RWPE1 (cell line): ENCODE measurements around the gene OARD1.
"Not testable (repeated sequence)": the region's sequence is repeated elsewhere in the genome, so short reads cannot be mapped to it uniquely, and the experiment has no call there.

ENCODE experiments used
- CTCF ChIA-PET: fragments of 350-600 bp; sonication (Branson Sonifier 250); formaldehyde crosslinking; extraction: SDS; loops from one replicate; lab custom pipeline; 2021; lab: Yijun Ruan, JAX
- POLR2A ChIA-PET: fragments of 400-600 bp; formaldehyde crosslinking; extraction: SDS; loops from one replicate; lab custom pipeline; 2020; ENCODE audit warnings: antibody characterized with exemption; ENCODE audit not compliant: low non-redundant PET; lab: Yijun Ruan, JAX
- DNase-seq: peaks from one replicate; pipeline ENCODE4 v3.0.0; 2012; ENCODE audit warnings: low spot score
- H3K27ac ChIP-seq: fragments of 450-650 bp; 2 replicates; pipeline ENCODE4 v1.5.1; 2017
- TF ChIP-seq, protein P1 (sequence below): fragments of 450-650 bp; conservative IDR thresholded peaks from 2 replicates; pipeline ENCODE4 v1.5.1; 2017; ENCODE audit warnings: low read depth, mild to moderate bottlenecking

The OARD1 gene

DNA sequence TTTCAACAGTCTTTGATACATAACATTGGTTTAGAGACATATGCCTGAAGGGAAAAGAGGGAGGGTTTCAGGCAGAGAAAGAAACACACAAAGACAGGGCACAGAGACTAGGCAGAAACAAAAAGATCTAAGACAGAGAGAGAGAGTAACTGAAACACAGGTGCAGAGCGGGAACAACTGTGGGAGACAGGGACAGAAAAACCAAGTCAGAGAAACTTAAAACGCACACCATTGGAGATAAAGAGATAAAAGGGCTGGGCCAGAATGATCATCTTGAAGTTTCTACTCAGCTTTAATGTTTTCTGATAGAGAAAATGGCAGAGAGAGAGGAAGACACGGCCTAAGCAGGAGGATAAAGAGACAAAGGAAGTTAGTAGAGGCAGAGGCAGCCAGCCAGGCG is 44.9 kb downstream of the OARD1 start:
- POLR2A ChIA-PET: no interaction called here
- no peak for DNase-seq
- no peak overlapping the region for H3K27ac ChIP-seq
- CTCF ChIA-PET: interaction anchor here (0.6 to 1.3 kb wide), 5 partner anchors 8 to 442 kb away, joined by 3 to 5 read pairs (median 4); partner anchors contain the start of gene TSPO2
- TF ChIP-seq, protein P1, sequence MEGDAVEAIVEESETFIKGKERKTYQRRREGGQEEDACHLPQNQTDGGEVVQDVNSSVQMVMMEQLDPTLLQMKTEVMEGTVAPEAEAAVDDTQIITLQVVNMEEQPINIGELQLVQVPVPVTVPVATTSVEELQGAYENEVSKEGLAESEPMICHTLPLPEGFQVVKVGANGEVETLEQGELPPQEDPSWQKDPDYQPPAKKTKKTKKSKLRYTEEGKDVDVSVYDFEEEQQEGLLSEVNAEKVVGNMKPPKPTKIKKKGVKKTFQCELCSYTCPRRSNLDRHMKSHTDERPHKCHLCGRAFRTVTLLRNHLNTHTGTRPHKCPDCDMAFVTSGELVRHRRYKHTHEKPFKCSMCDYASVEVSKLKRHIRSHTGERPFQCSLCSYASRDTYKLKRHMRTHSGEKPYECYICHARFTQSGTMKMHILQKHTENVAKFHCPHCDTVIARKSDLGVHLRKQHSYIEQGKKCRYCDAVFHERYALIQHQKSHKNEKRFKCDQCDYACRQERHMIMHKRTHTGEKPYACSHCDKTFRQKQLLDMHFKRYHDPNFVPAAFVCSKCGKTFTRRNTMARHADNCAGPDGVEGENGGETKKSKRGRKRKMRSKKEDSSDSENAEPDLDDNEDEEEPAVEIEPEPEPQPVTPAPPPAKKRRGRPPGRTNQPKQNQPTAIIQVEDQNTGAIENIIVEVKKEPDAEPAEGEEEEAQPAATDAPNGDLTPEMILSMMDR: no peak

DNA sequence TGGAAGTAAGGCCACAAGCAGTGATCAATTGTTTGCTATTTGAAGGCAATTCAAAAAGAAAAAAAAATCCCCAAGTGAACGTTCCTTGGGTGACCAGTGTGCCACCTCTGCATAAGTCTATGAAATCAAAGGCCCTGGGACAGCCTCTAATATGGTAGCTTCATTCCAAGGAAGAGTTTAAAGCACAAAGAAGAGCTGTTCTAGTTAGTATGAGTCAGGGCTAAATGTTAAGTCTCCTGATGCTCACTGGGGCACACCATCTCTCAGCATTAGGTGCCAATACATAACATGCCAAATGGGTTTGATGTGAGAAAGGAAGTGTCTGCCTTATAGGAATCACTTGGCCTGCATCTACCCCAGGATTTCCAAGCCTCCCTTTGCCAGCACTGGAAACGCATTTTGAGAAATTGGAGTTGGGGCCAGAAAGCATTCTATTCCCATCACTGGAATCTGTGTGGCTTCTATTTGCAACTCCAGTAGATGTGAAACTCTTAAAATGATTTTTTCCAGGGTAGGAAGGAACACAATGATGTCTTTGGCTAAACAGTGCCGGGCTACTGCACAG is 46.1 kb downstream of the OARD1 start:
- H3K27ac ChIP-seq: no peak overlapping the region
- DNase-seq: no peak
- POLR2A ChIA-PET: no interaction called here
- CTCF ChIA-PET: no interaction called here
- TF ChIP-seq, protein P1: no peak

GRCh38 chr6:41023114-41023513 is 49.0 kb downstream of the OARD1 start:
- CTCF ChIA-PET: no interaction called here
- POLR2A ChIA-PET: no interaction called here
- TF ChIP-seq, protein P1: no peak

GRCh38 chr6:41022294-41022693 is 49.9 kb downstream of the OARD1 start:
- DNase-seq: no peak
- ChIA-PET POLR2A (interaction anchor here (0.6 to 0.7 kb wide), 2 partner anchors 11 to 364 kb away, joined by 3 read pairs; no protein-coding TSS in a partner anchor), CTCF (interaction anchor here (0.8 kb wide), 1 partner anchor 694 kb away, joined by 4 read pairs; no protein-coding TSS in a partner anchor)
- TF ChIP-seq, protein P1: no peak
- no peak overlapping the region for H3K27ac ChIP-seq

More at GRCh38 chr6:41023114-41023513, 49.0 kb downstream of the OARD1 start:
- H3K27ac ChIP-seq: no peak overlapping the region
- DNase-seq: no peak

DNA sequence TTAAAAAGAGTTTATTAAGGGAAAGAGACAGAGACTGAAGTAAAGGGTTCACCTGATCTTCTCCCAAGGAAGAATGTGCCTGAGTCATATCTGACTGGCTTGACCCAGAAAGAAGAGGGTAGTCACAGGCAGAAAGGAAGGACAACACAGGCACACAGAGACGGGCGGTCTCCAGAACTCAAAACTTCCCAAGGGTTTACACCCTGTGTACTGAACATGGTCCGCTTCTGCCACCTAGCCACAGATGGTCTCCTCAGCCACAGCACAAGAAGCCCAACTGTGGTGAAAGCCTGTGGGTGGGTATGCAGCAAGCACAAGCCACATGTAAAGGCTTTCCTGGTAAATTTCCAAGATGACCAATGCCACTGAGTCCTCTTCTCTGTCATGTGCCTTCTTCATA is 50.3 kb downstream of the OARD1 start:
- ChIA-PET CTCF (interaction anchor here (0.8 kb wide), 1 partner anchor 693 kb away, joined by 4 read pairs; no protein-coding TSS in a partner anchor), POLR2A (interaction anchor here (0.6 kb wide), 1 partner anchor 364 kb away, joined by 3 read pairs; no protein-coding TSS in a partner anchor)
- TF ChIP-seq, protein P1: no peak
- H3K27ac ChIP-seq: no peak overlapping the region
- DNase-seq: no peak

- TF ChIP-seq, protein P1: no peak
- no peak for DNase-seq
- no peak overlapping the region for H3K27ac ChIP-seq
- CTCF ChIA-PET: no interaction called here
- POLR2A ChIA-PET: interaction anchor here (1.0 kb wide), 1 partner anchor 11 kb away, joined by 3 read pairs; no protein-coding TSS in a partner anchor
These were observed 54.5 kb downstream of the OARD1 start for GRCh38 chr6:41017663-41018062.

- CTCF ChIA-PET, DNase-seq, H3K27ac ChIP-seq, POLR2A ChIA-PET: not testable (repeated sequence)
These were observed 56.3 kb downstream of the OARD1 start for GRCh38 chr6:41015860-41016259.
